Caco-2 (cell line): ENCODE data around the gene ZNRF1. TPM values are rescaled to one million over a fixed set of nuclear protein-coding genes. Genes with fewer than 3 reads are reported as not detected.
A peak's percentile ranks its signal among the peaks of the same experiment; 100 is the strongest.
"Not testable (repeated sequence)": the region's sequence is repeated elsewhere in the genome, so short reads cannot be mapped to it uniquely, and the experiment has no call there.

ENCODE experiments used
- BruUV-seq: library from RNA; stranded (reverse); fragments of 400-500 nt; replicated peaks from 2 replicates; lab custom pipeline; 2021; lab: Mats Ljungman, UMichigan
- CTCF ChIA-PET: fragments of 300-600 bp; sonication (Branson Sonifier 250); formaldehyde crosslinking; loops from one replicate; lab custom pipeline; 2022; ENCODE audit warnings: antibody characterized with exemption; lab: Charles Lee
- POLR2A ChIA-PET: fragments of 300-600 bp; sonication (Branson Sonifier 250); formaldehyde crosslinking; loops from one replicate; lab custom pipeline; 2022; ENCODE audit warnings: antibody characterized with exemption; lab: Charles Lee
- DNase-seq, 2 experiments: peaks; one replicate each; pipeline versions ENCODE4 v3.0.0 to v3.0.0-alpha.2; 2020 to 2022
- H3K27me3 ChIP-seq: replicated peaks from 2 replicates; pipeline ENCODE4 v1.6.0; 2011; ENCODE audit warnings: low read length; ENCODE audit not compliant: control insufficient read depth, insufficient read depth
- H3K36me3 ChIP-seq: 2 replicates; pipeline ENCODE4 v1.5.1; 2011; ENCODE audit warnings: low read length; ENCODE audit not compliant: control insufficient read depth, insufficient read depth
- H3K4me1 ChIP-seq: fragments of 250-450 bp; sonication (Bioruptor Pico); 2 replicates; pipeline ENCODE4 v1.5.1; 2020; ENCODE audit warnings: mild to moderate bottlenecking
- H3K4me3 ChIP-seq: 2 replicates; pipeline ENCODE4 v1.5.1; 2011; ENCODE audit warnings: low read depth, mild to moderate bottlenecking, control low read depth, low read length
- H3K9me3 ChIP-seq: fragments of 250-450 bp; sonication (Bioruptor Pico); 2 replicates; pipeline ENCODE4 v1.5.1; 2020; ENCODE audit warnings: mild to moderate bottlenecking, moderate library complexity
- H3K27ac Mint-ChIP-seq: one replicate; pipeline ENCODE4 v1.8.0; 2022; ENCODE audit warnings: mixed read lengths; ENCODE audit not compliant: unreplicated experiment
- H3K27me3 Mint-ChIP-seq: one replicate; pipeline ENCODE4 v1.8.0; 2022; ENCODE audit warnings: mixed read lengths; ENCODE audit not compliant: insufficient read depth, unreplicated experiment
- H3K36me3 Mint-ChIP-seq: one replicate; pipeline ENCODE4 v1.8.0; 2022; ENCODE audit warnings: mild to moderate bottlenecking, mixed read lengths; ENCODE audit not compliant: insufficient read depth, unreplicated experiment
- H3K4me1 Mint-ChIP-seq: one replicate; pipeline ENCODE4 v1.8.0; 2022; ENCODE audit warnings: low read depth, mixed read lengths; ENCODE audit not compliant: unreplicated experiment
- H3K4me3 Mint-ChIP-seq: one replicate; pipeline ENCODE4 v1.8.0; 2022; ENCODE audit warnings: mild to moderate bottlenecking, moderate library complexity, mixed read lengths; ENCODE audit not compliant: unreplicated experiment
- H3K9me3 Mint-ChIP-seq: one replicate; pipeline ENCODE4 v1.8.0; 2022; ENCODE audit warnings: mixed read lengths; ENCODE audit not compliant: unreplicated experiment
- CTCF ChIP-seq, 2 experiments: fragments of 200-600 bp in 1 of 2; IDR thresholded peaks; 1 replicate in 1 of 2; 2 replicates in 1 of 2; pipeline versions ENCODE4 v1.5.1 to v1.8.0; 2011 to 2022; ENCODE audit warnings: antibody characterized with exemption in 1 of 2, control low read depth in 1 of 2, inconsistent platforms in 1 of 2, low read depth in 1 of 2, low read length in 1 of 2, mild to moderate bottlenecking in 1 of 2, moderate library complexity in 1 of 2; ENCODE audit not compliant: insufficient read depth in 1 of 2, severe bottlenecking in 1 of 2, unreplicated experiment in 1 of 2
- intact Hi-C: fragments of 100-400 bp; cut with micrococcal nuclease; formaldehyde crosslinking; loops from one replicate; pipeline ENCODE4 v1.10.0; 2022; ENCODE audit not compliant: unreplicated experiment
- total RNA-seq: library from RNA; stranded (reverse); gene quantifications from 2 replicates; pipeline ENCODE4 v1.2.3, GENCODE V29; 2022

ZNRF1 gene
- total RNA-seq, 1 experiment from 2014 or later, result 68.6 TPM

- Histone ChIP-seq H3K4me1 (peaks cover 16% of the 10 kb centered on the region), H3K4me3 (no peak overlapping the region), H3K9me3 (peaks cover 13% of the 10 kb centered on the region), H3K36me3 (0 out of 2 replicates have a peak, but pooled peaks cover 1% of the 10 kb centered on the region), H3K27me3 (no peaks in the 10 kb centered on the region)
- BruUV-seq, result no TSS peak
- no peaks in the 10 kb centered on the region for H3K27me3 Mint-ChIP-seq
- peak overlapping the region; percentile 26 for H3K27ac Mint-ChIP-seq
- H3K4me3 Mint-ChIP-seq, result no peak overlapping the region
- H3K4me1 Mint-ChIP-seq, result peaks cover 7% of the 10 kb centered on the region
- CTCF ChIA-PET, result no interaction called here
- DNase-seq, result no peak
- H3K9me3 Mint-ChIP-seq, result peaks cover 15% of the 10 kb centered on the region
- no peak for TF ChIP-seq CTCF (IDR thresholded peaks at IDR 0.05; ENCODE audit: insufficient read depth in 1 of 2, low read depth in 1 of 2, low read length in 1 of 2, severe bottlenecking in 1 of 2, unreplicated experiment in 1 of 2)
- H3K36me3 Mint-ChIP-seq, result peaks cover 40% of the 10 kb centered on the region
- POLR2A ChIA-PET, result no interaction called here
- intact Hi-C loops, result no loop called here
Measured at GRCh38 chr16:75024182-75024581, 25.4 kb downstream of the ZNRF1 start.

GRCh38 chr16:75024594-75024993, 25.8 kb downstream of the ZNRF1 start:
- peaks cover 20% of the 10 kb centered on the region for H3K4me1 ChIP-seq
- no peak overlapping the region for H3K4me3 ChIP-seq
- TF ChIP-seq CTCF (IDR thresholded peaks at IDR 0.05; ENCODE audit: insufficient read depth in 1 of 2, low read depth in 1 of 2, low read length in 1 of 2, severe bottlenecking in 1 of 2, unreplicated experiment in 1 of 2), result no peak
- no peak overlapping the region for H3K4me3 Mint-ChIP-seq
- ChIA-PET CTCF (no interaction called here), POLR2A (no interaction called here)
- no peak for DNase-seq
- peaks cover 36% of the 10 kb centered on the region for H3K36me3 Mint-ChIP-seq
- BruUV-seq, result no TSS peak
- no peaks in the 10 kb centered on the region for H3K27me3 Mint-ChIP-seq
- peak overlapping the region; percentile 26 for H3K27ac Mint-ChIP-seq
- H3K4me1 Mint-ChIP-seq, result peaks cover 7% of the 10 kb centered on the region
- intact Hi-C loops, result no loop called here
- H3K27me3 ChIP-seq, result no peaks in the 10 kb centered on the region
- 0 out of 2 replicates have a peak, but pooled peaks cover 1% of the 10 kb centered on the region for H3K36me3 ChIP-seq
- peaks cover 13% of the 10 kb centered on the region for H3K9me3 ChIP-seq
- peaks cover 15% of the 10 kb centered on the region for H3K9me3 Mint-ChIP-seq

GRCh38 chr16:75025761-75026160, 26.9 kb downstream of the ZNRF1 start:
- no peak overlapping the region for H3K27ac Mint-ChIP-seq
- peaks cover 15% of the 10 kb centered on the region for H3K9me3 Mint-ChIP-seq
- no peak for DNase-seq
- Histone ChIP-seq H3K4me1 (peaks cover 29% of the 10 kb centered on the region), H3K27me3 (no peaks in the 10 kb centered on the region), H3K9me3 (peaks cover 14% of the 10 kb centered on the region), H3K36me3 (0 out of 2 replicates have a peak, but pooled peaks cover 1% of the 10 kb centered on the region), H3K4me3 (no peak overlapping the region)
- CTCF ChIA-PET, result no interaction called here
- peaks cover 7% of the 10 kb centered on the region for H3K4me1 Mint-ChIP-seq
- intact Hi-C loops, result no loop called here
- no peaks in the 10 kb centered on the region for H3K27me3 Mint-ChIP-seq
- no peak overlapping the region for H3K4me3 Mint-ChIP-seq
- peaks cover 24% of the 10 kb centered on the region for H3K36me3 Mint-ChIP-seq
- POLR2A ChIA-PET, result no interaction called here
- BruUV-seq, result no TSS peak
- TF ChIP-seq CTCF (IDR thresholded peaks at IDR 0.05; ENCODE audit: insufficient read depth in 1 of 2, low read depth in 1 of 2, low read length in 1 of 2, severe bottlenecking in 1 of 2, unreplicated experiment in 1 of 2), result no peak

- BruUV-seq, H3K27ac Mint-ChIP-seq, H3K4me3 Mint-ChIP-seq, H3K4me3 ChIP-seq, CTCF ChIA-PET, H3K4me1 Mint-ChIP-seq, H3K27me3 ChIP-seq, H3K9me3 Mint-ChIP-seq, intact Hi-C loops, H3K27me3 Mint-ChIP-seq, H3K36me3 ChIP-seq, POLR2A ChIA-PET, DNase-seq: not testable (repeated sequence)
- peaks cover 18% of the 10 kb centered on the region for H3K36me3 Mint-ChIP-seq
- H3K4me1 ChIP-seq, result peaks cover 29% of the 10 kb centered on the region
- peaks cover 10% of the 10 kb centered on the region for H3K9me3 ChIP-seq
Measured at GRCh38 chr16:75026239-75026891, 27.5 kb downstream of the ZNRF1 start.
